H1 (cell line): ENCODE results near the gene TEX264. TPM values are rescaled to one million over a fixed set of nuclear protein-coding genes. Genes with fewer than 3 reads are reported as not detected.

Experiments used
- ASH2L ChIP-seq: fragments of 200-600, 300-600 bp; sonication (generic); IDR thresholded peaks from one replicate; pipeline ENCODE4 v1.7.1; 2017; ENCODE audit warnings: low read length
- BCL11A ChIP-seq, 2 experiments: IDR thresholded peaks; one replicate each; pipeline ENCODE4 v1.6.1; 2011; ENCODE audit warnings: low read depth in 2 of 2, low read length in 2 of 2, mild to moderate bottlenecking in 2 of 2
- CBX8 ChIP-seq: fragments of 300-800, 300-1000 bp; sonication (generic); IDR thresholded peaks from 2 replicates; pipeline ENCODE4 v1.7.1; 2016; ENCODE audit warnings: low read depth, low read length, borderline replicate concordance
- CHD7 ChIP-seq: fragments of 300-600 bp; sonication (generic); IDR thresholded peaks from 2 replicates; pipeline ENCODE4 v1.7.1; 2012; ENCODE audit warnings: low read length, moderate library complexity, mild to moderate bottlenecking, inconsistent platforms; ENCODE audit not compliant: insufficient replicate concordance
- EP300 ChIP-seq, 2 experiments: IDR thresholded peaks; 1 replicate in 1 of 2; 2 replicates in 1 of 2; pipeline ENCODE4 v1.6.1; 2011 to 2012; ENCODE audit warnings: low read depth in 2 of 2, low read length in 2 of 2, mild to moderate bottlenecking in 2 of 2, borderline replicate concordance in 1 of 2, inconsistent platforms in 1 of 2, moderate library complexity in 1 of 2
- FOSL1 ChIP-seq: IDR thresholded peaks from 2 replicates; pipeline ENCODE4 v1.6.1; 2011; ENCODE audit warnings: mild to moderate bottlenecking, low read depth, low read length, moderate library complexity; ENCODE audit not compliant: insufficient read depth
- KDM1A ChIP-seq: fragments of 200-600, 300-600 bp; sonication (generic); IDR thresholded peaks from 2 replicates; pipeline ENCODE4 v1.7.1; 2016; ENCODE audit warnings: mild to moderate bottlenecking, low read length, borderline replicate concordance
- NANOG ChIP-seq: IDR thresholded peaks from 2 replicates; pipeline ENCODE4 v1.6.1; 2011; ENCODE audit warnings: low read length, low read depth, mild to moderate bottlenecking, inconsistent platforms; ENCODE audit not compliant: insufficient read depth, poor library complexity, severe bottlenecking
- POLR2A ChIP-seq, 2 experiments: IDR thresholded peaks; 1 replicate in 1 of 2; 2 replicates in 1 of 2; pipeline ENCODE4 v1.6.1; 2011; ENCODE audit warnings: low read depth in 2 of 2, low read length in 2 of 2, mild to moderate bottlenecking in 2 of 2; ENCODE audit errors: control extremely low read depth in 1 of 2
- POLR2AphosphoS5 ChIP-seq: IDR thresholded peaks from 2 replicates; pipeline ENCODE4 v1.6.1; 2011; ENCODE audit warnings: low read depth, low read length
- SRF ChIP-seq: IDR thresholded peaks from 2 replicates; pipeline ENCODE4 v1.6.1; 2011; ENCODE audit warnings: mild to moderate bottlenecking, low read depth, low read length, moderate library complexity
- TAF1 ChIP-seq: IDR thresholded peaks from 2 replicates; pipeline ENCODE4 v1.6.1; 2011; ENCODE audit warnings: mild to moderate bottlenecking, low read depth, low read length
- polyA plus RNA-seq, 7 experiments: library from polyadenylated mRNA; depleted of rRNA in 3 of 7; stranded (reverse) in 5 of 7; unstranded in 2 of 7; fragments of >200 nt in 5 of 7; fragments of 200-250 nt in 2 of 7; gene quantifications; 1 replicate in 5 of 7; 2 replicates in 1 of 7; 4 replicates in 1 of 7; pipeline versions ENCODE4 v1.2.1 to v1.2.3, GENCODE V29; 2011 to 2013; ENCODE audit warnings: missing spikeins in 2 of 7, mixed read lengths in 2 of 7
- total RNA-seq: library from RNA; stranded (reverse); fragmentation: NEBNext Ultra II Directional; extraction: Animal tissue kit (Norgen Biotek cat#: 25700); gene quantifications from 2 replicates; pipeline ENCODE4 v1.2.1, GENCODE V29; 2021

TEX264 gene
- total and polyA plus RNA-seq, 2 of the 8 experiments (the other 6 are each of a cell fraction or from before 2014, with no cell fraction given): 11.2 to 35.6 TPM

- TF ChIP-seq CHD7: no peak
- TF ChIP-seq TAF1: no peak
- no peak for TF ChIP-seq FOSL1
- no peak for TF ChIP-seq POLR2AphosphoS5
- TF ChIP-seq CBX8: no peak
- no peak for TF ChIP-seq BCL11A (IDR thresholded peaks at IDR 0.05; ENCODE audit: low read depth in 2 of 2, low read length in 2 of 2)
- TF ChIP-seq EP300 (IDR thresholded peaks at IDR 0.05; ENCODE audit: borderline replicate concordance in 1 of 2, low read depth in 2 of 2, low read length in 2 of 2): no peak
- no peak for TF ChIP-seq ASH2L
- no peak for TF ChIP-seq KDM1A
- no peak for TF ChIP-seq SRF
- no peak for TF ChIP-seq NANOG
- TF ChIP-seq POLR2A (IDR thresholded peaks at IDR 0.05; ENCODE audit: control extremely low read depth in 1 of 2, low read depth in 2 of 2, low read length in 2 of 2): no peak
- TF ChIP-seq, all 59 proteins: peak for 0
Measured at GRCh38 chr3:51734572-51734907, 63.5 kb downstream of the TEX264 start (continued).
